HCT116 (cell line): Measurements from ENCODE around the gene ZFHX3. TPM values are rescaled to one million over a fixed set of nuclear protein-coding genes. Genes with fewer than 3 reads are reported as not detected.

Source experiments
- ATAC-seq: fragments of 200-7000 bp; cut with Tn5 transposase; 2 replicates; pipeline ENCODE4 v1.9.1; 2020; ENCODE audit warnings: mild to moderate bottlenecking, moderate library complexity
- BruUV-seq: library from RNA; stranded (reverse); fragments of 400-500 nt; replicated peaks from 2 replicates; lab custom pipeline; 2021; lab: Mats Ljungman, UMichigan
- CTCF ChIA-PET: fragments of 300-600 bp; sonication (Branson Sonifier 250); formaldehyde crosslinking; loops from one replicate; lab custom pipeline; 2021; ENCODE audit warnings: antibody characterized with exemption; lab: Charles Lee
- POLR2A ChIA-PET: fragments of 300-600, 350-600 bp; sonication (Branson Sonifier 250); formaldehyde crosslinking; loops from one replicate; lab custom pipeline; 2021; ENCODE audit warnings: antibody characterized with exemption; lab: Charles Lee
- RAD21 ChIA-PET, 2 experiments: fragments of 300-600 bp; sonication (Branson Sonifier 250); formaldehyde crosslinking; loops; one replicate each; lab custom pipeline; 2023; ENCODE audit warnings: low total read pairs in 2 of 2; ENCODE audit not compliant: uncharacterized antibody in 2 of 2, unreplicated experiment in 2 of 2, low non-redundant PET in 1 of 2; lab: Charles Lee
- DNase-seq: peaks from one replicate; pipeline ENCODE4 v3.0.0-alpha.2; 2010; ENCODE audit warnings: low read depth, low spot score
- H2AFZ ChIP-seq: fragments of 200-600 bp; shearing (Covaris generic), sonication (generic); 2 replicates; pipeline ENCODE4 v1.6.1; 2017; ENCODE audit warnings: low read depth, mixed run types, mixed read lengths, antibody characterized with exemption, low read length; ENCODE audit not compliant: poor library complexity, severe bottlenecking
- H3K27ac ChIP-seq: 2 replicates; pipeline ENCODE4 v1.5.1; 2012; ENCODE audit warnings: low read depth, low read length
- H3K27me3 ChIP-seq: fragments of 200-600 bp; sonication (generic); 2 replicates; pipeline ENCODE4 v1.6.1; 2016; ENCODE audit warnings: mixed run types, low read length, mixed read lengths; ENCODE audit not compliant: insufficient read depth
- H3K36me3 ChIP-seq, 2 experiments: fragments of 200-500 bp in 1 of 2; fragments of 200-600 bp in 1 of 2; sonication (Bioruptor generic) in 1 of 2; sonication (generic) in 1 of 2; 2 replicates each; pipeline versions ENCODE4 v1.5.1 to v1.6.1; 2014 to 2016; ENCODE audit warnings: low read length in 2 of 2, inconsistent platforms in 1 of 2, mixed read lengths in 1 of 2, mixed run types in 1 of 2; ENCODE audit not compliant: insufficient read depth in 2 of 2, control insufficient read depth in 1 of 2
- H3K4me1 ChIP-seq, 2 experiments: fragments of 200-600 bp in 1 of 2; sonication (generic) in 1 of 2; 2 replicates each; pipeline versions ENCODE4 v1.5.1 to v1.6.1; 2012 to 2017; ENCODE audit warnings: low read length in 2 of 2, inconsistent platforms in 1 of 2, mild to moderate bottlenecking in 1 of 2, mixed read lengths in 1 of 2, mixed run types in 1 of 2, moderate library complexity in 1 of 2; ENCODE audit not compliant: insufficient read depth in 2 of 2, control insufficient read depth in 1 of 2
- H3K4me2 ChIP-seq: fragments of 200-600 bp; sonication (generic); 2 replicates; pipeline ENCODE4 v1.6.1; 2017; ENCODE audit warnings: mixed run types, low read length, mixed read lengths
- H3K4me3 ChIP-seq, 2 experiments: fragments of 200-600 bp in 1 of 2; sonication (generic) in 1 of 2; replicated peaks in 1 of 2; 2 replicates each; pipeline ENCODE4 v1.5.1; 2011 to 2016; ENCODE audit warnings: low read length in 2 of 2, control low read depth in 1 of 2, low read depth in 1 of 2, mild to moderate bottlenecking in 1 of 2, mixed read lengths in 1 of 2, mixed run types in 1 of 2
- H3K79me2 ChIP-seq: fragments of 200-600 bp; sonication (generic); 2 replicates; pipeline ENCODE4 v1.6.1; 2017; ENCODE audit warnings: mild to moderate bottlenecking, mixed run types, low read length, moderate library complexity, mixed read lengths; ENCODE audit not compliant: insufficient read depth
- H3K9ac ChIP-seq: fragments of 200-600 bp; sonication (generic); 2 replicates; pipeline ENCODE4 v1.6.1; 2016; ENCODE audit warnings: low read length, mixed read lengths
- H3K9me2 ChIP-seq: fragments of 200-600 bp; sonication (generic), shearing (Covaris generic); 2 replicates; pipeline ENCODE4 v1.6.1; 2017; ENCODE audit warnings: mixed run types, mild to moderate bottlenecking, moderate library complexity; ENCODE audit not compliant: insufficient read depth
- H3K9me3 ChIP-seq, 2 experiments: fragments of 200-500 bp in 1 of 2; fragments of 200-600 bp in 1 of 2; sonication (Bioruptor generic) in 1 of 2; sonication (generic) in 1 of 2; 2 replicates each; pipeline ENCODE4 v1.6.1; 2014 to 2017; ENCODE audit warnings: low read length in 2 of 2, mixed read lengths in 2 of 2, inconsistent platforms in 1 of 2, low read depth in 1 of 2, mild to moderate bottlenecking in 1 of 2, mixed run types in 1 of 2, moderate library complexity in 1 of 2; ENCODE audit not compliant: control insufficient read depth in 1 of 2, insufficient read depth in 1 of 2
- H4K20me1 ChIP-seq: fragments of 200-600 bp; sonication (generic), shearing (Covaris generic); 2 replicates; pipeline ENCODE4 v1.6.1; 2017; ENCODE audit warnings: mixed run types, mild to moderate bottlenecking, moderate library complexity; ENCODE audit not compliant: insufficient read depth
- CEBPB ChIP-seq: IDR thresholded peaks from 2 replicates; pipeline ENCODE4 v1.6.1; 2012; ENCODE audit warnings: low read depth
- EZH2 ChIP-seq: fragments of 200-600 bp; sonication (generic); IDR thresholded peaks from 2 replicates; pipeline ENCODE4 v1.6.1; 2017; ENCODE audit warnings: antibody characterized with exemption, mixed run types
- EZH2phosphoT487 ChIP-seq: fragments of 200-600 bp; IDR thresholded peaks from 2 replicates; pipeline ENCODE4 v1.6.1; 2018; ENCODE audit warnings: antibody characterized with exemption, borderline replicate concordance
- FOSL1 ChIP-seq: IDR thresholded peaks from 2 replicates; pipeline ENCODE4 v1.6.1; 2012; ENCODE audit warnings: low read depth
- JUND ChIP-seq: IDR thresholded peaks from 2 replicates; pipeline ENCODE4 v1.6.1; 2012
- POLR2AphosphoS5 ChIP-seq: IDR thresholded peaks from 2 replicates; pipeline ENCODE4 v1.6.1; 2011; ENCODE audit warnings: mild to moderate bottlenecking, low read depth, low read length, moderate library complexity
- RAD21 ChIP-seq: IDR thresholded peaks from 2 replicates; pipeline ENCODE4 v1.6.1; 2012; ENCODE audit warnings: low read depth, mild to moderate bottlenecking
- SP1 ChIP-seq: IDR thresholded peaks from 2 replicates; pipeline ENCODE4 v1.6.1; 2012; ENCODE audit warnings: low read depth
- SRF ChIP-seq: IDR thresholded peaks from 2 replicates; pipeline ENCODE4 v1.6.1; 2012; ENCODE audit warnings: low read depth
- TCF7L2 ChIP-seq: IDR thresholded peaks from 2 replicates; pipeline ENCODE4 v1.7.0; 2011; ENCODE audit warnings: borderline replicate concordance, inconsistent platforms; ENCODE audit not compliant: insufficient read depth, insufficient read length; ENCODE audit errors: extremely low read depth
- YY1 ChIP-seq: IDR thresholded peaks from 2 replicates; pipeline ENCODE4 v1.6.1; 2011; ENCODE audit warnings: low read length, low read depth, moderate library complexity, mild to moderate bottlenecking; ENCODE audit not compliant: insufficient replicate concordance; ENCODE audit errors: extremely low read depth
- intact Hi-C: fragments of 100-400 bp; cut with micrococcal nuclease; formaldehyde crosslinking; loops from 2 replicates; pipeline ENCODE4 v1.10.0; 2022
- total RNA-seq: library from RNA; stranded (reverse); gene quantifications from one replicate; pipeline ENCODE4 v1.2.1, GENCODE V29; 2021; ENCODE audit not compliant: unreplicated experiment
- TF ChIP-seq, protein P1 (sequence below): IDR thresholded peaks from 2 replicates; pipeline ENCODE4 v1.6.1; 2012

The ZFHX3 gene
- total RNA-seq, 1 experiment from 2014 or later = 6.3 TPM

DNA sequence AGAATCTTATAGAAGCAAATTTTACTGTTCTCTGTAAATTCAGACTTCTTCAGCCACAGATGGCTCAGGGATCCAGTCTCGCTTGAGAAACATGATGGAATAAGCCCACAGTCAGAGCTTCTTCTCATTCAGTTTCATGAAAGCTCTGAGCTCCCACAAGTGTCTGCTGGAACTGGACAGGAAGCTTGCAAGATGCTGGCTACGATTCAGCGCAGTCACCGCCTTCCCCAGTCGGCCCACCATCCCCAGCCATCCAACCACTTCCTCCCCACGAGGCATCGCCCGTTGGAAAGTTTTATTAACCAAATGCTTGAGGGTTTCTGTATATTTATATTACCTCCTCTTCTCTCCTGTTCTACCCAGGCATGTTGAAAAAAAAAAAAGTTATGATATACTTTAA, 171.7 kb downstream of the ZFHX3 start:
- H2AFZ ChIP-seq = no peak overlapping the region

DNA sequence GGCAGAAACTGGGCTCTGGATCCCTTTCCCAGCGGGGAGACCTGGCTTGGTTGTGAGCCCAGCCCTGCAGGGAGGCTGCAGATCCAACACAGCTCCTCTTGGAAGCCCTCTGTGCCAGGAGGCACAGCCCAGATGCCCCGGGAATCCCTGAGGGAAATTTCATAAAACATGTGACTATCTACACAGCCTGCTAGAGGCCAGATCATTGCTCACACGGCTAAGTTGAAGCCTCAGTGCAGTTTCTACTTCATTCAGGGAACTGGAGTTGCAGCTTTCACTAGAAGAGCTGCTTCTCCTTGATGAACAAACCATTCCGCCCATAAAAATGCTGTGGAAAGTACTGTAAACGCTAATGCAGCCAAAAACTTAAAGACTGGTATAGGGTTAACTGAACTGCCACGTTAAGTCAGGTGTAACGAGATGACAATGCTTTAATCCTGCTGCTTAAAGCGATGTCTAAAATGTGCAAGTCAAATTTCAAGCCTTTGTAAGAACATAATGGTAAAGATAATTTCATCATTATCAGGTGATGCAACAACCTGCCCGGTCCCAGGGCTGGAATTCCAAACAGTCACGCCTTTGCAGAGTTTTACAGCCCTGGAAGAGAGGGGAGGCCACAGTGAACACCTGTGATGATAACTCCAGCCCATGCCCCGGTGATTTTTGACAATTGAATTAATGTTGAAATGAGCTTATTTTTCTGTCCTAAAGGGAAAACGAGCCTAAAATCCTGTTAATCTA, 172.5 kb downstream of the ZFHX3 start:
- ChIA-PET CTCF (no interaction called here), POLR2A (no interaction called here), RAD21 (no interaction called here)
- Histone ChIP-seq H3K4me2 (no peak overlapping the region; the same call in 1 of the 2 replicates), H3K4me3 (no peak overlapping the region), H3K27ac (no peak overlapping the region), H3K9me3 (no peaks in the 10 kb centered on the region), H2AFZ (no peak overlapping the region), H4K20me1 (no peaks in the 10 kb centered on the region), H3K4me1 (peaks cover 37 to 39% of the 10 kb centered on the region in 2 experiments), H3K9me2 (no peaks in the 10 kb centered on the region), H3K79me2 (no peaks in the 10 kb centered on the region), H3K27me3 (no peaks in the 10 kb centered on the region), H3K36me3 (no peaks in the 10 kb centered on the region), H3K9ac (no peak overlapping the region)
- DNase-seq (no peak), ATAC-seq (no peak)
- TF ChIP-seq TCF7L2 (no peak), EZH2 (no peak), POLR2AphosphoS5 (no peak), RAD21 (no peak), SP1 (0 out of 2 replicates have a peak, but pooled peaks have one; percentile 38), YY1 (no peak), CEBPB (peak; percentile 83), EZH2phosphoT487 (no peak)
- TF ChIP-seq, protein P1, sequence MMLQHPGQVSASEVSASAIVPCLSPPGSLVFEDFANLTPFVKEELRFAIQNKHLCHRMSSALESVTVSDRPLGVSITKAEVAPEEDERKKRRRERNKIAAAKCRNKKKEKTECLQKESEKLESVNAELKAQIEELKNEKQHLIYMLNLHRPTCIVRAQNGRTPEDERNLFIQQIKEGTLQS = peak; percentile 75; the same call in 1 of the 2 replicates
- intact Hi-C loops = no loop called here
- BruUV-seq = no TSS peak

More for the DNA sequence above, 171.7 kb downstream of the ZFHX3 start:
- TF ChIP-seq JUND (no peak), FOSL1 (no peak), SRF (no peak), EZH2 (no peak), SP1 (no peak)
- ATAC-seq (no peak), DNase-seq (no peak)
- no peak overlapping the region for H3K4me3 ChIP-seq
- no peaks in the 10 kb centered on the region for H3K36me3 ChIP-seq
- no peaks in the 10 kb centered on the region for H3K9me2 ChIP-seq
- RAD21 ChIA-PET = no interaction called here
- H3K27ac ChIP-seq = no peak overlapping the region
- H3K9me3 ChIP-seq = no peaks in the 10 kb centered on the region
- CTCF ChIA-PET = interaction anchor here (0.7 kb wide), 1 partner anchor 28 kb away, joined by 3 read pairs; no protein-coding TSS in a partner anchor
- H3K4me1 ChIP-seq = peaks cover 37 to 39% of the 10 kb centered on the region in 2 experiments
- no peaks in the 10 kb centered on the region for H3K27me3 ChIP-seq
- intact Hi-C loops = no loop called here
- no peaks in the 10 kb centered on the region for H3K79me2 ChIP-seq
- POLR2A ChIA-PET = no interaction called here
- H3K9ac ChIP-seq = no peak overlapping the region
- H3K4me2 ChIP-seq = no peak overlapping the region
- no TSS peak for BruUV-seq
- no peaks in the 10 kb centered on the region for H4K20me1 ChIP-seq
